CD4-positive, alpha-beta T cell (primary cell): ENCODE data around the gene URI1. TPM values are rescaled to one million over a fixed set of nuclear protein-coding genes. Genes with fewer than 3 reads are reported as not detected.

Experiments
- ATAC-seq: fragments of 200-7000 bp; cut with Tn5 transposase; one replicate; pipeline ENCODE4 v1.10.0; 2022; ENCODE audit warnings: mild to moderate bottlenecking; ENCODE audit not compliant: poor library complexity
- CTCF ChIA-PET: fragments of 350-600 bp; sonication (Branson Sonifier 250); formaldehyde crosslinking; loops from one replicate; lab custom pipeline; 2021; ENCODE audit warnings: antibody characterized with exemption, inconsistent platforms; lab: Charles Lee
- POLR2A ChIA-PET: fragments of 350-600 bp; sonication (Branson Sonifier 250); formaldehyde crosslinking; loops from one replicate; lab custom pipeline; 2021; ENCODE audit warnings: antibody characterized with exemption, inconsistent platforms; lab: Charles Lee
- DNase-seq, 14 experiments: peaks; one replicate each; pipeline ENCODE4 v3.0.0-alpha.2; 2013 to 2020; ENCODE audit warnings: mixed read lengths in 2 of 14
- H3K27ac ChIP-seq, 2 donors: one replicate each; pipeline versions ENCODE4 v1.5.1 to v1.7.0; 2013; ENCODE audit warnings: low read length in 2 of 2, low read depth in 1 of 2, mild to moderate bottlenecking in 1 of 2
- H3K27me3 ChIP-seq, 2 experiments: 1 replicate in 1 of 2; 2 replicates in 1 of 2; pipeline versions ENCODE4 v1.6.1 to v1.7.0; 2013; ENCODE audit warnings: low read length in 2 of 2, control low read depth in 1 of 2, mild to moderate bottlenecking in 1 of 2, moderate library complexity in 1 of 2; ENCODE audit not compliant: insufficient read depth in 2 of 2, control insufficient read depth in 1 of 2
- H3K36me3 ChIP-seq: one replicate; pipeline ENCODE4 v1.6.1; 2013; ENCODE audit warnings: low read length, control low read depth; ENCODE audit not compliant: insufficient read depth
- H3K4me1 ChIP-seq: one replicate; pipeline ENCODE4 v1.6.1; 2013; ENCODE audit warnings: low read length, control low read depth; ENCODE audit not compliant: insufficient read depth
- H3K4me3 ChIP-seq: one replicate; pipeline ENCODE4 v1.5.1; 2013; ENCODE audit warnings: mild to moderate bottlenecking, low read length, moderate library complexity
- H3K9me3 ChIP-seq, 2 experiments: 1 replicate in 1 of 2; 2 replicates in 1 of 2; pipeline versions ENCODE4 v1.6.1 to v1.7.0; 2013; ENCODE audit warnings: low read length in 2 of 2, mild to moderate bottlenecking in 2 of 2, control low read depth in 1 of 2, moderate library complexity in 1 of 2; ENCODE audit not compliant: control insufficient read depth in 1 of 2, insufficient read depth in 1 of 2
- H3K27ac Mint-ChIP-seq: one replicate; pipeline ENCODE4 v1.8.0; 2020; ENCODE audit warnings: mixed read lengths
- H3K27me3 Mint-ChIP-seq: one replicate; pipeline ENCODE4 v1.8.0; 2021; ENCODE audit warnings: mixed read lengths
- H3K36me3 Mint-ChIP-seq: one replicate; pipeline ENCODE4 v1.8.0; 2021; ENCODE audit warnings: low read depth, mixed read lengths
- H3K4me1 Mint-ChIP-seq: one replicate; pipeline ENCODE4 v1.8.0; 2021; ENCODE audit warnings: low read depth, mixed read lengths
- H3K4me3 Mint-ChIP-seq: one replicate; pipeline ENCODE4 v1.8.0; 2020; ENCODE audit warnings: mild to moderate bottlenecking, mixed read lengths
- H3K9me3 Mint-ChIP-seq: one replicate; pipeline ENCODE4 v1.8.0; 2020; ENCODE audit warnings: mixed read lengths
- CTCF ChIP-seq: fragments of 200-600 bp; IDR thresholded peaks from one replicate; pipeline ENCODE4 v1.8.0; 2022; ENCODE audit warnings: antibody characterized with exemption, mild to moderate bottlenecking
- intact Hi-C, 2 experiments: fragments of 100-400 bp; cut with DNase I in 1 of 2; cut with micrococcal nuclease in 1 of 2; formaldehyde crosslinking; loops; one replicate each; pipeline versions ENCODE4 v1.15.1 to v1.9.0; 2023 to 2025; cut with DNase I, micrococcal nuclease
- total RNA-seq, 174 experiments: library from RNA in 2 of 174; stranded (reverse) in 2 of 174; gene quantifications; one replicate each; pipeline ENCODE4 v1.2.3 and lab custom pipeline; 2021 to 2026

URI1 gene
- total RNA-seq, 2 experiments from 2014 or later, result 50.9 to 63.6 TPM

GRCh38 chr19:30062065-30062906, 120.2 kb downstream of the URI1 start:
- ChIA-PET CTCF (no interaction called here), POLR2A (no interaction called here)
- Mint-ChIP-seq H3K4me3 (no peak overlapping the region), H3K27ac (no peak overlapping the region), H3K4me1 (no peaks in the 10 kb centered on the region), H3K27me3 (no peaks in the 10 kb centered on the region), H3K36me3 (no peaks in the 10 kb centered on the region), H3K9me3 (no peaks in the 10 kb centered on the region)
- Histone ChIP-seq H3K4me3 (no peak overlapping the region), H3K4me1 (no peaks in the 10 kb centered on the region), H3K27ac (no peak overlapping the region), H3K36me3 (no peaks in the 10 kb centered on the region), H3K27me3 (peaks cover 0 to 6% of the 10 kb centered on the region in 2 experiments), H3K9me3 (peaks cover 0 to 8% of the 10 kb centered on the region in 2 experiments)
- intact Hi-C loops, result no loop called here
- no peak for TF ChIP-seq CTCF
- no peak for ATAC-seq
- DNase-seq, result no peak

GRCh38 chr19:30062907-30063649, 121.0 kb downstream of the URI1 start:
- Mint-ChIP-seq H3K9me3 (no peaks in the 10 kb centered on the region), H3K27ac (no peak overlapping the region), H3K4me1 (no peaks in the 10 kb centered on the region), H3K36me3 (no peaks in the 10 kb centered on the region), H3K27me3 (no peaks in the 10 kb centered on the region), H3K4me3 (no peak overlapping the region)
- Histone ChIP-seq H3K4me1 (no peaks in the 10 kb centered on the region), H3K27me3 (peaks cover 0 to 6% of the 10 kb centered on the region in 2 experiments), H3K4me3 (no peak overlapping the region), H3K36me3 (no peaks in the 10 kb centered on the region), H3K9me3 (peaks cover 0 to 8% of the 10 kb centered on the region in 2 experiments), H3K27ac (no peak overlapping the region)
- no peak for ATAC-seq
- ChIA-PET POLR2A (no interaction called here), CTCF (no interaction called here)
- intact Hi-C loops, result no loop called here
- no peak for DNase-seq
- no peak for TF ChIP-seq CTCF

- Mint-ChIP-seq H3K36me3 (no peaks in the 10 kb centered on the region), H3K27me3 (no peaks in the 10 kb centered on the region), H3K4me3 (no peak overlapping the region), H3K4me1 (no peaks in the 10 kb centered on the region), H3K9me3 (no peaks in the 10 kb centered on the region), H3K27ac (no peak overlapping the region)
- Histone ChIP-seq H3K36me3 (no peaks in the 10 kb centered on the region), H3K9me3 (peaks cover 0 to 8% of the 10 kb centered on the region in 2 experiments), H3K27ac (no peak overlapping the region), H3K4me1 (no peaks in the 10 kb centered on the region), H3K27me3 (peaks cover 0 to 6% of the 10 kb centered on the region in 2 experiments), H3K4me3 (no peak overlapping the region)
- intact Hi-C loops, result no loop called here
- ChIA-PET POLR2A (no interaction called here), CTCF (no interaction called here)
- no peak for TF ChIP-seq CTCF
- ATAC-seq (no peak), DNase-seq (no peak)
Observed at GRCh38 chr19:30063650-30064347, 121.8 kb downstream of the URI1 start.
